ENCODE data around the gene CARM1. TPM values are rescaled to one million over a fixed set of nuclear protein-coding genes. Genes with fewer than 3 reads are reported as not detected.
A peak's percentile ranks its signal among the peaks of the same experiment; 100 is the strongest.

The CARM1 gene
- total RNA-seq, 1 donor from 2014 or later: 29.3 TPM

DNA sequence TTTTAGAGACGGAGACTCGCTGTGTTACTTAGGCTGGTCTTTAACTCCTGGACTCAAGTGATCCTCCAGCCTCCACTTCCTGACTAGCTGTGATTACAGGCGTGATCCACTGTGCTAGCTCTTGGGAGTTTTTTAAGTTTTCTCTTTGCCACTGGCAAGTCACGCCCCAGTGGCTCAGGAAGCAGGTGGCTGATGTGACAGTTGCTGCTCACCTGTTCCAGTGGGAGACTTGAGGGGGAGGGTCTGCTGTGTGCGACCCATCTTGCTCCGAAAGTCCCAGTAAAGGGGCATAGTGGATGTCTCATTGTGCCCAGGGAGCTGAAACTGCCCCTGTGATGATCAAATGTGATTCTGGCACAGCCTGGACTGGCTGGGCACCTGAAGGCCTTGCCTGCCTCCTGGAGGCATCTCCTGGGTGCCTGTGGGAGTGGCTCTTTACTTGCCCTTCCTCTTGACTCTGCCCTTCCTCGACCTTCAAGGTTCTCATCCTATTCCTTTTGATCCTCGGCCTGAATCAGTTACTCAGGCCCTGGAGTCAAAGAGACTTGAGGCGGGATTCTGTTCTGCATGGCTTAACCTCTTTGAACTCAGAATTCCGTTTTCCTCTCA is 97.3 kb downstream of the CARM1 start:
- no peak for DNase-seq (ENCODE audit: low read depth)
- TF ChIP-seq, protein P1, sequence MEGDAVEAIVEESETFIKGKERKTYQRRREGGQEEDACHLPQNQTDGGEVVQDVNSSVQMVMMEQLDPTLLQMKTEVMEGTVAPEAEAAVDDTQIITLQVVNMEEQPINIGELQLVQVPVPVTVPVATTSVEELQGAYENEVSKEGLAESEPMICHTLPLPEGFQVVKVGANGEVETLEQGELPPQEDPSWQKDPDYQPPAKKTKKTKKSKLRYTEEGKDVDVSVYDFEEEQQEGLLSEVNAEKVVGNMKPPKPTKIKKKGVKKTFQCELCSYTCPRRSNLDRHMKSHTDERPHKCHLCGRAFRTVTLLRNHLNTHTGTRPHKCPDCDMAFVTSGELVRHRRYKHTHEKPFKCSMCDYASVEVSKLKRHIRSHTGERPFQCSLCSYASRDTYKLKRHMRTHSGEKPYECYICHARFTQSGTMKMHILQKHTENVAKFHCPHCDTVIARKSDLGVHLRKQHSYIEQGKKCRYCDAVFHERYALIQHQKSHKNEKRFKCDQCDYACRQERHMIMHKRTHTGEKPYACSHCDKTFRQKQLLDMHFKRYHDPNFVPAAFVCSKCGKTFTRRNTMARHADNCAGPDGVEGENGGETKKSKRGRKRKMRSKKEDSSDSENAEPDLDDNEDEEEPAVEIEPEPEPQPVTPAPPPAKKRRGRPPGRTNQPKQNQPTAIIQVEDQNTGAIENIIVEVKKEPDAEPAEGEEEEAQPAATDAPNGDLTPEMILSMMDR (conservative IDR thresholded peaks at IDR 0.05; ENCODE audit: low read depth, low read length): peak; percentile 40
- H3K4me3 ChIP-seq (ENCODE audit: low read depth, low read length): no peak overlapping the region

DNA sequence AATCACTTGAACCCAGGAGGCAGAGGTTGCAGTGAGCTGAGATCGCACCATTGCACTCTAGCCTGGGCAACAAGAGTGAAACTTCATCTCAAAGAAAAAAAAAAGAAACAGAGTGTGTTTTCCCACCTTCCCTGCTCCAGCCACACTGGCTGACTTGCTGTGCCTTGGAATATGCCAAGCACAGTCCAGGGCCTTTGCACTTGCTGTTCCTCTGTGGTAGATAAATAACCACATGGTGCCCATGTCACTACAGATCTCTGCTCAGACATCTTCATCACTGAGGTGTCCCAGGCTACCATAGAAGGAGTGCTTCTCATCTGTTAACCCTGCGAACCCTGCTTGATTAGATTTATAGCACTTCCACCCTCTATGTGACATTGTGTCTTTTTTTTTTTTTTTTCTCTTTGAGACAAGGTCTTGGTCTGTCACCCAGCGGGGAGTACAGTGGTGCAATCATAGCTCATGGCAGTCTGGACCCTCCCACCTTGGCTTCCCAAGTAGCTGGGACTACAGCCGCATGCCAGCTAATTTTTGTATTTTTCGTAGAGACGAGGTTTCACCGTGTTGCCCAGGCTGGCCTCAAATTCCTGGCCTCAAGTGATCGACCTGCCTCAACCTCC is 99.9 kb downstream of the CARM1 start:
- TF ChIP-seq, protein P1 (conservative IDR thresholded peaks at IDR 0.05; ENCODE audit: low read depth, low read length): no peak
- H3K4me3 ChIP-seq (ENCODE audit: low read depth, low read length): no peak overlapping the region
- no peak for DNase-seq (ENCODE audit: low read depth)

Other genes starting within 250 kb of the CARM1 start
- gene SLC44A2, start 246.0 kb upstream of the CARM1 start, total RNA-seq: 48.5 and 52.0 TPM in 2 replicates
- 125 and 208 TPM in 2 replicates for gene ILF3, start 217.2 kb upstream of the CARM1 start, total RNA-seq
- gene QTRT1, start 170.1 kb upstream of the CARM1 start, total RNA-seq: 21.7 and 33.4 TPM in 2 replicates
- gene DNM2, start 153.5 kb upstream of the CARM1 start, total RNA-seq: 94.5 and 103 TPM in 2 replicates
- gene TMED1, start 35.3 kb upstream of the CARM1 start, total RNA-seq: 57.3 and 64.8 TPM in 2 replicates
- gene C19orf38, start 23.1 kb upstream of the CARM1 start, total RNA-seq: 0.72 TPM in 1 of 2 replicates, not detected in the other
- gene YIPF2, start 57.1 kb downstream of the CARM1 start, total RNA-seq: 48.5 and 56.7 TPM in 2 replicates
- gene TIMM29, start 57.3 kb downstream of the CARM1 start, total RNA-seq: 45.3 and 50.2 TPM in 2 replicates
- gene SMARCA4, start 89.5 kb downstream of the CARM1 start, total RNA-seq: 150 and 156 TPM in 2 replicates
- 123 and 184 TPM in 2 replicates for gene LDLR, start 217.9 kb downstream of the CARM1 start, total RNA-seq

Measured in epithelial cell of proximal tubule (primary cell).